K562 (cell line): ENCODE data around the gene NOTCH1. TPM values are rescaled to one million over a fixed set of nuclear protein-coding genes. Genes with fewer than 3 reads are reported as not detected.

Experiments
- ATAC-seq: fragments of 200-7000 bp; cut with Tn5 transposase; 3 replicates; pipeline ENCODE4 v1.9.1; 2020; ENCODE audit warnings: moderate library complexity
- BruUV-seq: library from RNA; stranded (reverse); fragments of 400-500 nt; replicated peaks from 2 replicates; lab custom pipeline; 2021; lab: Mats Ljungman, UMichigan
- CTCF ChIA-PET: fragments of 300-600 bp; formaldehyde crosslinking; extraction: SDS; loops from one replicate; lab custom pipeline; 2021; ENCODE audit warnings: low intra/inter-chr PET ratio; lab: Yijun Ruan, JAX
- POLR2A ChIA-PET: fragments of 300-600, 350-650 bp; sonication (Branson Sonifier 250); formaldehyde crosslinking; extraction: SDS; loops from one replicate; lab custom pipeline; 2021; ENCODE audit warnings: antibody characterized with exemption, inconsistent platforms; lab: Yijun Ruan, JAX
- DNase-seq, 4 experiments: peaks; one replicate each; pipeline versions ENCODE4 v3.0.0 to v3.0.0-alpha.2; 2011 to 2018; ENCODE audit warnings: low spot score in 3 of 4, mixed read lengths in 3 of 4; ENCODE audit errors: extremely low read depth in 1 of 4
- FAIRE-seq: peaks from 2 replicates; lab custom pipeline; 2011; peaks lifted over from hg19 to GRCh38; lab: Jason Lieb, UNC
- H2AFZ ChIP-seq: 2 replicates; pipeline ENCODE4 v1.6.0; 2011; ENCODE audit warnings: low read depth, low read length, control low read depth, inconsistent platforms
- H3K27ac ChIP-seq: fragments of 200-600 bp; 3 replicates; pipeline ENCODE4 v1.8.0; 2011; ENCODE audit warnings: low read depth, mild to moderate bottlenecking, control low read depth, inconsistent platforms, low read length, moderate library complexity, mixed read lengths; ENCODE audit errors: extremely low read depth
- H3K27me3 ChIP-seq, 2 experiments: fragments of 300-600 bp in 1 of 2; 2 replicates in 1 of 2; 3 replicates in 1 of 2; pipeline versions ENCODE4 v1.6.0 to v1.8.0; 2011; ENCODE audit warnings: inconsistent platforms in 2 of 2, low read length in 2 of 2, mild to moderate bottlenecking in 1 of 2, mixed read lengths in 1 of 2, moderate library complexity in 1 of 2; ENCODE audit not compliant: control insufficient read depth in 2 of 2, insufficient read depth in 2 of 2
- H3K36me3 ChIP-seq: fragments of 300-600 bp; 3 replicates; pipeline ENCODE4 v1.8.0; 2011; ENCODE audit warnings: mild to moderate bottlenecking, low read length, inconsistent platforms; ENCODE audit not compliant: control insufficient read depth, insufficient read depth
- H3K4me1 ChIP-seq, 2 experiments: fragments of 200-600 bp in 1 of 2; replicated peaks in 1 of 2; 2 replicates in 1 of 2; 3 replicates in 1 of 2; pipeline versions ENCODE4 v1.5.1 to v1.8.0; 2011; ENCODE audit warnings: inconsistent platforms in 2 of 2, low read length in 2 of 2, mild to moderate bottlenecking in 1 of 2, mixed read lengths in 1 of 2, moderate library complexity in 1 of 2; ENCODE audit not compliant: control insufficient read depth in 2 of 2, insufficient read depth in 2 of 2
- H3K4me2 ChIP-seq: 2 replicates; pipeline ENCODE4 v1.6.1; 2011; ENCODE audit warnings: low read length, control low read depth, inconsistent platforms, mixed read lengths; ENCODE audit not compliant: insufficient read depth
- H3K4me3 ChIP-seq: fragments of 200-600 bp; sonication (generic), shearing (Covaris generic); 2 replicates; pipeline ENCODE4 v1.5.1; 2016; ENCODE audit warnings: control low read depth, inconsistent platforms
- H3K79me2 ChIP-seq: fragments of 200-600 bp; 3 replicates; pipeline ENCODE4 v1.8.0; 2011; ENCODE audit warnings: low read length, inconsistent platforms; ENCODE audit not compliant: control insufficient read depth, insufficient read depth
- H3K9ac ChIP-seq, 2 experiments: 2 replicates each; pipeline versions ENCODE4 v1.6.0 to v1.6.1; 2011; ENCODE audit warnings: low read depth in 2 of 2, low read length in 2 of 2, control low read depth in 1 of 2, inconsistent platforms in 1 of 2, mild to moderate bottlenecking in 1 of 2, mixed read lengths in 1 of 2; ENCODE audit not compliant: insufficient read depth in 1 of 2
- H3K9me1 ChIP-seq: one replicate; pipeline ENCODE4 v1.6.0; 2011; ENCODE audit warnings: inconsistent platforms, mild to moderate bottlenecking, low read length, moderate library complexity; ENCODE audit not compliant: control insufficient read depth, insufficient read depth
- H3K9me3 ChIP-seq: replicated peaks from 2 replicates; pipeline ENCODE4 v1.5.1; 2011; ENCODE audit warnings: low read depth, low read length, inconsistent platforms; ENCODE audit not compliant: control insufficient read depth, insufficient read depth
- H4K20me1 ChIP-seq: replicated peaks from 2 replicates; pipeline ENCODE4 v1.6.1; 2011; ENCODE audit warnings: low read length, inconsistent platforms, mixed read lengths; ENCODE audit not compliant: control insufficient read depth, insufficient read depth
- POLR2G ChIP-seq: fragments of 200-400 bp; formaldehyde crosslinking; IDR thresholded peaks from 2 replicates; pipeline ENCODE4 v1.6.1; 2017; ENCODE audit warnings: low read depth, mild to moderate bottlenecking, antibody characterized with exemption, low read length, moderate library complexity
- ZMIZ1 ChIP-seq, 2 experiments: fragments of 150-350 bp in 1 of 2; IDR thresholded peaks; 2 replicates each; pipeline ENCODE4 v1.6.1; 2012 to 2016; ENCODE audit warnings: low read depth in 2 of 2, low read length in 2 of 2, mild to moderate bottlenecking in 1 of 2, moderate library complexity in 1 of 2
- ZNF668 ChIP-seq: fragments of 250-450 bp; sonication (Bioruptor Pico); IDR thresholded peaks from 2 replicates; pipeline ENCODE4 v1.8.0; 2022; ENCODE audit warnings: mild to moderate bottlenecking, inconsistent platforms
- ZNF79 ChIP-seq: fragments of 250-450 bp; sonication (Bioruptor Pico); IDR thresholded peaks from 2 replicates; pipeline ENCODE4 v1.4.0; 2020; ENCODE audit warnings: low read depth, mild to moderate bottlenecking, moderate library complexity
- WGBS: fragments of 100-300 bp; shearing (Covaris generic); methylation state at CpG from one replicate; pipeline ENCODE4 v1.1.6; 2016; ENCODE audit warnings: low coverage, mixed read lengths; ENCODE audit not compliant: insufficient coverage; ENCODE audit errors: missing lambda C conversion rate; 5-methylcytosine and 5-hydroxymethylcytosine counted together
- in situ Hi-C: fragments of 300-500 bp; cut with MboI; formaldehyde crosslinking; loops from 4 replicates; pipeline ENCODE4 v1.15.0; 2018; ENCODE audit warnings: inconsistent platforms, mixed read lengths
- intact Hi-C: fragments of 100-400 bp; cut with micrococcal nuclease; formaldehyde crosslinking; loops from 2 replicates; pipeline ENCODE4 v1.14.2; 2022
- polyA plus RNA-seq, 8 experiments: library from polyadenylated mRNA; depleted of rRNA in 4 of 8; stranded (reverse) in 5 of 8; unstranded in 3 of 8; fragments of >200 nt; fragmentation: Nextera tagmentation in 2 of 8; fragmentation: Illumina TruSeq in 1 of 8; extraction: Ambion mirVana in 2 of 8; extraction: Trizol in 1 of 8; gene quantifications; 2 replicates each; pipeline versions ENCODE4 v1.2.1 to v1.2.3, GENCODE V29; 2011 to 2014; ENCODE audit warnings: inconsistent platforms in 1 of 8, missing spikeins in 1 of 8
- total RNA-seq, 7 experiments: library from RNA; depleted of rRNA in 6 of 7; stranded (reverse); fragments of >200 nt in 6 of 7; fragmentation: Illumina TruSeq in 2 of 7; extraction: Trizol in 2 of 7; gene quantifications; 2 replicates each; pipeline versions ENCODE4 v1.2.1 to v1.2.3, GENCODE V29; 2011 to 2021; ENCODE audit warnings: low replicate concordance in 1 of 7

NOTCH1 gene
- total and polyA plus RNA-seq, 9 of the 15 experiments (the other 6 are each of a cell fraction or from before 2014, with no cell fraction given), result 0.03 to 31.4 (median 2.3) TPM

- intact Hi-C loops, result no loop called here
- ATAC-seq, result peak; percentile 39; the same call in 2 of the 3 replicates
Observed at GRCh38 chr9:136494012-136494411, 51.8 kb downstream of the NOTCH1 start.

More at GRCh38 chr9:136494012-136494411, 51.8 kb downstream of the NOTCH1 start:
- TF ChIP-seq ZNF79 (CRISPR knock-in tag), result no peak
- TF ChIP-seq ZMIZ1 (IDR thresholded peaks at IDR 0.05; ENCODE audit: low read depth in 2 of 2, low read length in 2 of 2), result no peak
- no peak for TF ChIP-seq ZNF668 (CRISPR knock-in tag)
- TF ChIP-seq POLR2G, result peak; percentile 4; the same call in 1 of the 2 replicates
- ChIA-PET POLR2A (interaction anchor here (0.6 kb wide), 1 partner anchor 132 kb away, joined by 3 read pairs; no protein-coding TSS in a partner anchor), CTCF (no interaction called here)
- Histone ChIP-seq H3K79me2 (no peaks in the 10 kb centered on the region), H4K20me1 (peaks cover 3% of the 10 kb centered on the region; the same call in 1 of the 2 replicates), H3K4me2 (no peak overlapping the region), H3K9me3 (no peaks in the 10 kb centered on the region), H3K27me3 (peaks cover 0 to 15% of the 10 kb centered on the region in 2 experiments; a peak in 2 of 5 replicates), H3K9ac (peak overlapping the region in 1 of 2 experiments; percentile 14; a peak in 1 of 4 replicates), H3K4me3 (no peak overlapping the region), H3K9me1 (no peaks in the 10 kb centered on the region), H3K27ac (no peak overlapping the region), H3K36me3 (peaks cover 32% of the 10 kb centered on the region; the same call in 1 of the 3 replicates), H2AFZ (no peak overlapping the region), H3K4me1 (peaks cover 0 to 38% of the 10 kb centered on the region in 2 experiments; a peak in 2 of 5 replicates)
- in situ Hi-C loops, result loop anchor here (5.0 kb wide), 1 partner anchor 133 kb away; no protein-coding TSS in a partner anchor
- FAIRE-seq (no peak), DNase-seq (no peak)
- no TSS peak for BruUV-seq
- 54% methylated on average over 9 of the region's 9 CpGs for WGBS
